OCI-LY7 (cell line): ENCODE data around the gene SOD1. TPM values are rescaled to one million over a fixed set of nuclear protein-coding genes. Genes with fewer than 3 reads are reported as not detected.
A peak's percentile ranks its signal among the peaks of the same experiment; 100 is the strongest.
"Not testable (repeated sequence)": the region's sequence is repeated elsewhere in the genome, so short reads cannot be mapped to it uniquely, and the experiment has no call there.

Experiments used
- BruUV-seq: library from RNA; stranded (reverse); fragments of 400-500 nt; replicated peaks from 2 replicates; lab custom pipeline; 2021; lab: Mats Ljungman, UMichigan
- CTCF ChIA-PET: fragments of 300-600 bp; sonication (Branson Sonifier 250); formaldehyde crosslinking; loops from one replicate; lab custom pipeline; 2022; ENCODE audit warnings: antibody characterized with exemption; ENCODE audit not compliant: unreplicated experiment; lab: Charles Lee
- POLR2A ChIA-PET: fragments of 300-600 bp; sonication (Branson Sonifier 250); formaldehyde crosslinking; loops from one replicate; lab custom pipeline; 2022; ENCODE audit warnings: antibody characterized with exemption; lab: Charles Lee
- DNase-seq: peaks from one replicate; pipeline ENCODE4 v3.0.0-alpha.2; 2015; ENCODE audit warnings: low spot score
- H2AFZ ChIP-seq: fragments of 200-600 bp; sonication (generic), shearing (Covaris generic); 2 replicates; pipeline ENCODE4 v1.6.1; 2014; ENCODE audit warnings: mild to moderate bottlenecking, antibody characterized with exemption, low read length, moderate library complexity
- H3K27ac ChIP-seq: fragments of 200-600 bp; sonication (generic); 2 replicates; pipeline ENCODE4 v1.5.1; 2014; ENCODE audit warnings: mixed run types, low read depth, mild to moderate bottlenecking, moderate library complexity, low read length, inconsistent platforms; ENCODE audit not compliant: poor library complexity, severe bottlenecking
- H3K36me3 ChIP-seq: fragments of 200-600 bp; sonication (generic); 2 replicates; pipeline ENCODE4 v1.6.1; 2014; ENCODE audit warnings: mild to moderate bottlenecking, antibody characterized with exemption, low read length, moderate library complexity, mixed read lengths; ENCODE audit not compliant: insufficient read depth
- H3K4me1 ChIP-seq: fragments of 200-600 bp; sonication (generic); 2 replicates; pipeline ENCODE4 v1.5.1; 2014; ENCODE audit warnings: mild to moderate bottlenecking, low read length; ENCODE audit not compliant: insufficient read depth, poor library complexity, severe bottlenecking
- H3K4me2 ChIP-seq: fragments of 200-600 bp; sonication (generic); 2 replicates; pipeline ENCODE4 v1.6.1; 2014; ENCODE audit warnings: mild to moderate bottlenecking, low read length
- H3K4me3 ChIP-seq: fragments of 200-600 bp; sonication (generic); 2 replicates; pipeline ENCODE4 v1.5.1; 2014; ENCODE audit warnings: mild to moderate bottlenecking, low read depth, low read length; ENCODE audit not compliant: poor library complexity, severe bottlenecking
- H3K79me2 ChIP-seq: fragments of 200-600 bp; sonication (generic); 2 replicates; pipeline ENCODE4 v1.6.1; 2016; ENCODE audit warnings: low read depth, mild to moderate bottlenecking, low read length, moderate library complexity, mixed read lengths; ENCODE audit not compliant: insufficient read depth
- H3K9me2 ChIP-seq: fragments of 200-600 bp; sonication (generic); 2 replicates; pipeline ENCODE4 v1.6.1; 2016; ENCODE audit warnings: mild to moderate bottlenecking, low read length, mixed read lengths; ENCODE audit not compliant: insufficient read depth
- H3K9me3 ChIP-seq: fragments of 200-600 bp; sonication (generic); 2 replicates; pipeline ENCODE4 v1.6.1; 2014; ENCODE audit warnings: mild to moderate bottlenecking, mixed run types, low read length, mixed read lengths
- H4K20me1 ChIP-seq: fragments of 200-600 bp; sonication (generic); 2 replicates; pipeline ENCODE4 v1.6.1; 2014; ENCODE audit warnings: mild to moderate bottlenecking, antibody characterized with exemption, low read length, moderate library complexity, mixed read lengths; ENCODE audit not compliant: insufficient read depth
- CTCF ChIP-seq: fragments of 200-600 bp; sonication (generic); conservative IDR thresholded peaks from 2 replicates; pipeline ENCODE4 v1.5.1; 2014; ENCODE audit warnings: mild to moderate bottlenecking, antibody characterized with exemption, low read length, moderate library complexity, mixed read lengths
- EZH2phosphoT487 ChIP-seq: fragments of 200-600 bp; sonication (generic); IDR thresholded peaks from 2 replicates; pipeline ENCODE4 v1.6.1; 2018; ENCODE audit warnings: low read depth, borderline replicate concordance, mild to moderate bottlenecking, mixed run types, antibody characterized with exemption, low read length, moderate library complexity, mixed read lengths
- intact Hi-C: fragments of 100-400 bp; cut with micrococcal nuclease; formaldehyde crosslinking; loops from one replicate; pipeline ENCODE4 v1.10.0; 2022; ENCODE audit not compliant: unreplicated experiment
- total RNA-seq, 2 experiments: library from RNA; depleted of rRNA in 1 of 2; stranded (reverse); fragments of >200 nt in 1 of 2; shearing (Covaris generic) in 1 of 2; gene quantifications; 2 replicates each; pipeline ENCODE4 v1.2.3, GENCODE V29; 2014 to 2022

SOD1 gene
- total RNA-seq, 2 experiments from 2014 or later = 229 to 307 TPM

GRCh38 chr21:31660591-31660990 is 1.1 kb downstream of the SOD1 start:
- BruUV-seq = TSS peak; percentile 79
- Histone ChIP-seq H3K36me3 (peaks cover 43% of the 10 kb centered on the region), H3K4me1 (peaks cover 52% of the 10 kb centered on the region), H3K9me3 (no peaks in the 10 kb centered on the region; the same call in 1 of the 2 replicates), H3K79me2 (peaks cover 54% of the 10 kb centered on the region), H3K4me3 (peak overlapping the region; percentile 89), H2AFZ (no peak overlapping the region), H4K20me1 (peaks cover 30% of the 10 kb centered on the region), H3K9me2 (no peaks in the 10 kb centered on the region), H3K27ac (peak overlapping the region; percentile 31), H3K4me2 (peak overlapping the region; percentile 94)
- TF ChIP-seq CTCF = no peak
- no peak for TF ChIP-seq EZH2phosphoT487
- ChIA-PET POLR2A (interaction anchor here (0.6 to 1.2 kb wide), 3 partner anchors 8 to 619 kb away, joined by 3 to 5 read pairs (median 4); partner anchors contain the start of gene MIS18A), CTCF (no interaction called here)
- DNase-seq = peak; percentile 24
- intact Hi-C loops = no loop called here

GRCh38 chr21:31663584-31664249 is 4.2 kb downstream of the SOD1 start:
- Histone ChIP-seq H3K9me2 (no peaks in the 10 kb centered on the region), H3K27ac (peak overlapping the region; percentile 7), H3K4me3 (peak overlapping the region; percentile 33), H3K36me3 (peaks cover 74% of the 10 kb centered on the region), H4K20me1 (peaks cover 36% of the 10 kb centered on the region), H3K4me2 (peak overlapping the region; percentile 46), H3K9me3 (no peaks in the 10 kb centered on the region; the same call in 1 of the 2 replicates), H3K79me2 (peaks cover 71% of the 10 kb centered on the region), H2AFZ (no peak overlapping the region), H3K4me1 (peaks cover 58% of the 10 kb centered on the region)
- intact Hi-C loops = no loop called here
- CTCF ChIA-PET = no interaction called here
- TF ChIP-seq EZH2phosphoT487 = no peak
- DNase-seq = no peak
- POLR2A ChIA-PET = interaction anchor here (0.7 kb wide), 1 partner anchor 651 kb away, joined by 3 read pairs; no protein-coding TSS in a partner anchor
- no TSS peak for BruUV-seq

DNA sequence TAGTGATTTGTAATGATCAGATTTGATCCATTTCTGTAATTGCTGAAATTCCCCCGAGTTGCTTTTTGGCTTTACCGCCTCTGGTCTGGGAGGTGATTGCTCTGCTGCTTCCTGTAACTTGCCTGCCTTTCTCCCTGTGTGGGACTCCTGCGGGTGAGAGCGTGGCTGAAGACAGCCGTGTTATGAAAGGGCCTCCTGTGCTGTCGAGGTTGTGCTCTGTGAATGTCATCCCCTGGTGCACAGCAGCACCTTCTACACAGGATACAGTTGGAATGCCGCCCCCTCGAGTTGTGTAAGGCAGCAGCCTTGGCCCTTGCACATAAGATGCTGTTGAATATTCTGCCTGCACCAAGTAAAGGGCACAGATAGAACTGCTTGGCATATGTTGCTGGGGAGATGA is 5.9 kb downstream of the SOD1 start:
- Histone ChIP-seq H3K79me2 (peaks cover 67% of the 10 kb centered on the region), H2AFZ (no peak overlapping the region), H3K9me2 (no peaks in the 10 kb centered on the region), H3K36me3 (peaks cover 91% of the 10 kb centered on the region), H3K9me3 (no peaks in the 10 kb centered on the region; the same call in 1 of the 2 replicates), H4K20me1 (peaks cover 33% of the 10 kb centered on the region), H3K4me3 (no peak overlapping the region), H3K4me2 (peak overlapping the region; percentile 11; the same call in 1 of the 2 replicates), H3K4me1 (peaks cover 55% of the 10 kb centered on the region), H3K27ac (no peak overlapping the region)
- TF ChIP-seq CTCF (no peak), EZH2phosphoT487 (no peak)
- ChIA-PET CTCF (no interaction called here), POLR2A (interaction anchor here (1.1 to 1.2 kb wide), 2 partner anchors 9 to 38 kb away, joined by 4 to 5 read pairs; no protein-coding TSS in a partner anchor)
- DNase-seq = no peak
- intact Hi-C loops = loop anchor here (5.0 kb wide), 2 partner anchors 37 to 108 kb away; no protein-coding TSS in a partner anchor
- BruUV-seq = no TSS peak

GRCh38 chr21:31665869-31666268 is 6.4 kb downstream of the SOD1 start:
- H3K9me3 ChIP-seq, H3K4me3 ChIP-seq, H3K27ac ChIP-seq, H3K4me2 ChIP-seq, BruUV-seq, H2AFZ ChIP-seq, CTCF ChIA-PET, H3K9me2 ChIP-seq, DNase-seq: not testable (repeated sequence)
- POLR2A ChIA-PET = interaction anchor here (1.1 to 1.2 kb wide), 3 partner anchors 8 to 38 kb away, joined by 3 to 5 read pairs (median 4); no protein-coding TSS in a partner anchor
- intact Hi-C loops = loop anchor here (5.0 kb wide), 2 partner anchors 36 to 109 kb away; no protein-coding TSS in a partner anchor
- Histone ChIP-seq H3K4me1 (peaks cover 55% of the 10 kb centered on the region), H3K36me3 (peaks cover 96% of the 10 kb centered on the region), H3K79me2 (peaks cover 63% of the 10 kb centered on the region), H4K20me1 (peaks cover 28% of the 10 kb centered on the region)
